B cell (primary cell): Measurements from ENCODE around the gene CMYA5. TPM values are rescaled to one million over a fixed set of nuclear protein-coding genes. Genes with fewer than 3 reads are reported as not detected.
"Not testable (repeated sequence)": the region's sequence is repeated elsewhere in the genome, so short reads cannot be mapped to it uniquely, and the experiment has no call there.

Experiments used
- ATAC-seq: fragments of 200-7000 bp; cut with Tn5 transposase; one replicate; pipeline ENCODE4 v1.10.0; 2021; ENCODE audit warnings: low read depth, mild to moderate bottlenecking, moderate number of reproducible peaks, moderate library complexity
- CTCF ChIA-PET: fragments of 350-600 bp; sonication (Branson Sonifier 250); formaldehyde crosslinking; loops from one replicate; lab custom pipeline; 2021; ENCODE audit warnings: antibody characterized with exemption, inconsistent platforms; lab: Charles Lee
- POLR2A ChIA-PET: fragments of 350-600 bp; sonication (Branson Sonifier 250); formaldehyde crosslinking; loops from one replicate; lab custom pipeline; 2021; ENCODE audit warnings: antibody characterized with exemption; lab: Charles Lee
- DNase-seq: peaks from one replicate; pipeline ENCODE4 v3.0.0; 2013
- H2AFZ ChIP-seq: 2 replicates; pipeline ENCODE4 v1.6.1; 2012; ENCODE audit warnings: mild to moderate bottlenecking, low read depth, low read length; ENCODE audit not compliant: insufficient read depth, poor library complexity, severe bottlenecking
- H3K27ac ChIP-seq, 2 donors: 1 replicate in 1 of 2; 2 replicates in 1 of 2; pipeline ENCODE4 v1.5.1; 2012 to 2013; ENCODE audit warnings: low read length in 2 of 2, mild to moderate bottlenecking in 2 of 2, moderate library complexity in 1 of 2
- H3K27me3 ChIP-seq, 4 experiments: fragments of 200-600 bp in 1 of 4; sonication (generic) in 1 of 4; replicated peaks in 1 of 4; 1 replicate in 2 of 4; 2 replicates in 2 of 4; pipeline versions ENCODE4 v1.6.1 to v1.7.0; 2013 to 2016; ENCODE audit warnings: low read length in 3 of 4, mild to moderate bottlenecking in 2 of 4, mixed read lengths in 1 of 4, moderate library complexity in 1 of 4; ENCODE audit not compliant: insufficient read depth in 4 of 4, control insufficient read depth in 3 of 4; ENCODE audit errors: control extremely low read depth in 1 of 4
- H3K36me3 ChIP-seq, 2 experiments: replicated peaks in 1 of 2; 1 replicate in 1 of 2; 2 replicates in 1 of 2; pipeline versions ENCODE4 v1.6.1 to v1.7.1; 2013; ENCODE audit warnings: low read length in 1 of 2; ENCODE audit not compliant: insufficient read depth in 2 of 2, control insufficient read depth in 1 of 2; ENCODE audit errors: control extremely low read depth in 1 of 2, extremely low read depth in 1 of 2
- H3K4me1 ChIP-seq, 2 donors: fragments of 200-600 bp in 1 of 2; sonication (generic) in 1 of 2; 1 replicate in 1 of 2; 2 replicates in 1 of 2; pipeline versions ENCODE4 v1.5.1 to v1.6.1; 2013 to 2017; ENCODE audit warnings: low read length in 2 of 2; ENCODE audit not compliant: control insufficient read depth in 2 of 2, insufficient read depth in 2 of 2
- H3K4me2 ChIP-seq: replicated peaks from 2 replicates; pipeline ENCODE3; 2012; ENCODE audit warnings: mild to moderate bottlenecking, low read depth, low read length; ENCODE audit not compliant: poor library complexity, severe bottlenecking
- H3K4me3 ChIP-seq, 5 experiments: fragments of 200-600 bp in 1 of 5; sonication (generic) in 1 of 5; 1 replicate in 3 of 5; 2 replicates in 2 of 5; pipeline versions ENCODE4 v1.5.1 to v1.7.0; 2011 to 2016; ENCODE audit warnings: low read length in 4 of 5, mild to moderate bottlenecking in 4 of 5, low read depth in 2 of 5, control low read depth in 1 of 5, moderate library complexity in 1 of 5; ENCODE audit not compliant: insufficient read depth in 1 of 5; ENCODE audit errors: control extremely low read depth in 1 of 5, extremely low read depth in 1 of 5
- H3K79me2 ChIP-seq: fragments of 200-600 bp; sonication (generic); one replicate; pipeline ENCODE4 v1.6.0; 2016; ENCODE audit warnings: low read length; ENCODE audit not compliant: control insufficient read depth, insufficient read depth
- H3K9ac ChIP-seq: fragments of 200-600 bp; sonication (generic); 2 replicates; pipeline ENCODE4 v1.6.1; 2017; ENCODE audit warnings: mild to moderate bottlenecking, low read length, moderate library complexity
- H3K9me3 ChIP-seq, 3 donors: one replicate each; pipeline versions ENCODE4 v1.6.1 to v1.7.1; 2013; ENCODE audit warnings: low read length in 2 of 3; ENCODE audit not compliant: control insufficient read depth in 2 of 3, insufficient read depth in 1 of 3; ENCODE audit errors: control extremely low read depth in 1 of 3
- H4K20me1 ChIP-seq: 2 replicates; pipeline ENCODE4 v1.6.0; 2012; ENCODE audit warnings: mild to moderate bottlenecking, low read length; ENCODE audit not compliant: insufficient read depth, control insufficient read depth, poor library complexity, severe bottlenecking
- H3K27ac Mint-ChIP-seq: one replicate; pipeline ENCODE4 v1.8.0; 2021; ENCODE audit warnings: mixed read lengths
- H3K27me3 Mint-ChIP-seq: one replicate; pipeline ENCODE4 v1.8.0; 2021; ENCODE audit warnings: mixed read lengths
- H3K4me1 Mint-ChIP-seq: one replicate; pipeline ENCODE4 v1.8.0; 2021; ENCODE audit warnings: mixed read lengths
- H3K4me3 Mint-ChIP-seq: one replicate; pipeline ENCODE4 v1.8.0; 2021; ENCODE audit warnings: mixed read lengths
- H3K9me3 Mint-ChIP-seq: one replicate; pipeline ENCODE4 v1.8.0; 2022; ENCODE audit warnings: mixed read lengths; ENCODE audit not compliant: insufficient read depth
- EZH2 ChIP-seq: IDR thresholded peaks from 2 replicates; pipeline ENCODE4 v1.6.1; 2012; ENCODE audit warnings: borderline replicate concordance, low read depth, mild to moderate bottlenecking, moderate library complexity, low read length; ENCODE audit not compliant: insufficient read depth, poor library complexity, severe bottlenecking
- WGBS: methylation state at CpG from one replicate; pipeline ENCODE4 v1.1.5; 2013; ENCODE audit warnings: missing lambda C conversion rate; ENCODE audit not compliant: insufficient coverage; 5-methylcytosine and 5-hydroxymethylcytosine counted together
- intact Hi-C: fragments of 100-400 bp; cut with micrococcal nuclease; formaldehyde crosslinking; loops from one replicate; pipeline ENCODE4 v1.10.0; 2022
- polyA plus RNA-seq: library from polyadenylated mRNA; depleted of rRNA; stranded (reverse); fragments of >200 nt; gene quantifications from 2 replicates; pipeline ENCODE4 v1.2.3, GENCODE V29; 2012
- total RNA-seq, 2 donors: library from RNA; stranded (reverse); fragments of 120-200 nt in 1 of 2; gene quantifications; 1 replicate in 1 of 2; 2 replicates in 1 of 2; pipeline versions ENCODE4 v1.2.3 to v1.2.4, GENCODE V29; 2013 to 2022

CMYA5 gene
- total and polyA plus RNA-seq, 2 donors (not counting 1 experiment from before 2014, with no cell fraction given) = 0.01 to 0.25 TPM

DNA sequence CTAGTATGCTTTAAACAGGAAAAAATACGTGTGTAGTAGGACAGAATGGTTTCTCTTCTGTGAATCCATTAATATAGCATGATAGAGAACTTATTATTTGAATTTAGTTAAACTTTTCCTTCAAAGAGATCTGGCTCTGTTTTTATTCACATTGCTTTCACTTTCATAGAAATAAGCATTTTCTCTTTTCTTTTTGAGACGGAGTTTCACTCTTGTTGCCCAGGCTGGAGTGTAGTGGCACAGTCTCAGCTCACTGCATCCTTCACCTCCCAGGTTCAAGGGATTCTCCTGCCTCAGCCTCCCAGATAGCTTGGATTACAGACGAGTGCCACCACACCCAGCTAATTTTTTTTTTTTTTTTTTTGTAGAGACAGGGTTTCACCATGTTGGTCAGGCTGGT, 7.5 kb upstream of the CMYA5 start:
- ATAC-seq, H3K4me3 ChIP-seq, H3K4me1 Mint-ChIP-seq, H3K4me2 ChIP-seq, H3K4me1 ChIP-seq, H3K79me2 ChIP-seq, H3K9ac ChIP-seq, H3K27me3 ChIP-seq, DNase-seq, H3K4me3 Mint-ChIP-seq, H3K9me3 Mint-ChIP-seq, H3K27ac ChIP-seq, intact Hi-C loops, POLR2A ChIA-PET, H3K27ac Mint-ChIP-seq, H4K20me1 ChIP-seq, H3K27me3 Mint-ChIP-seq, CTCF ChIA-PET, H3K9me3 ChIP-seq, H2AFZ ChIP-seq: not testable (repeated sequence)
- no CpG with 5 or more reads among the region's 3 CpGs for WGBS
- H3K36me3 ChIP-seq = peaks cover 17 to 48% of the 10 kb centered on the region in 2 experiments

DNA sequence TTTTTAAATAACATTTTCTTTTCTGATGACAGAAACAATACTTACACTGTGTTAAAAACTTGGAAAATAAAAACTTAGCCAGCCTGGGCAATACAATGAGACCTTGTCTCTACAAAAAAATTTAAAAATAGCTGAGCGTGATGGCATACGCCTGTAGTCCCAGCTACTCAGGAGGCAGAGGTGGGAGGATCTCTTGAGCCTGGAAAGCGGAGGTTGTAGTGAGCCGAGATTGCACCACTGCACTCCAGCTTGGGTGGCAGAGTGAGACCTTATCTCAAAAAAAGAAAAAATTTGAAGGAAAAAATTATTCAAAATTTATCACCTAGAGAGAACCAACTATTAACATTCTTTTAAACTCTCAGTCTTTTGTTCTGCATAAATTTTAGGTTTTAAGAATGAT, 4.9 kb upstream of the CMYA5 start:
- no peak overlapping the region for H3K27ac ChIP-seq
- no peaks in the 10 kb centered on the region for H3K4me1 Mint-ChIP-seq
- WGBS = 100% methylated on average over 3 of the region's 4 CpGs
- CTCF ChIA-PET = no interaction called here
- no peaks in the 10 kb centered on the region for H3K9me3 Mint-ChIP-seq
- H3K4me2 ChIP-seq = no peak overlapping the region
- H3K4me1 ChIP-seq = no peaks in the 10 kb centered on the region
- H3K4me3 ChIP-seq = no peak overlapping the region
- H2AFZ ChIP-seq = no peak overlapping the region
- H4K20me1 ChIP-seq = no peaks in the 10 kb centered on the region
- no peak overlapping the region for H3K4me3 Mint-ChIP-seq
- no peak for TF ChIP-seq EZH2
- H3K9me3 ChIP-seq = peaks cover 0 to 5% (median 0%) of the 10 kb centered on the region in 3 donors
- DNase-seq = no peak
- H3K27ac Mint-ChIP-seq = no peak overlapping the region
- no peaks in the 10 kb centered on the region for H3K27me3 Mint-ChIP-seq
- POLR2A ChIA-PET = no interaction called here
- no peaks in the 10 kb centered on the region for H3K27me3 ChIP-seq
- intact Hi-C loops = no loop called here
- peaks cover 23 to 52% of the 10 kb centered on the region in 2 experiments for H3K36me3 ChIP-seq
- no peaks in the 10 kb centered on the region for H3K79me2 ChIP-seq
- H3K9ac ChIP-seq = no peak overlapping the region
- ATAC-seq = no peak
